PFSK-1 (cell line): ENCODE data around the gene USP44.

Experiments
- FOXP2 ChIP-seq: optimal IDR thresholded peaks from 2 replicates; pipeline ENCODE3; 2011; ENCODE audit warnings: borderline replicate concordance, control low read depth, inconsistent platforms; ENCODE audit not compliant: insufficient read depth; ENCODE audit errors: extremely low read length, extremely low read depth
- POLR2AphosphoS5 ChIP-seq: IDR thresholded peaks from 2 replicates; pipeline ENCODE4 v1.6.1; 2012; ENCODE audit warnings: low read depth, mild to moderate bottlenecking, control low read depth, low read length, moderate library complexity
- SIN3A ChIP-seq: IDR thresholded peaks from 2 replicates; pipeline ENCODE4 v1.6.1; 2012; ENCODE audit warnings: mild to moderate bottlenecking, low read length, moderate library complexity, borderline replicate concordance; ENCODE audit not compliant: insufficient read depth
- TAF1 ChIP-seq: IDR thresholded peaks from 2 replicates; pipeline ENCODE4 v1.6.1; 2012; ENCODE audit warnings: low read length, control low read depth, borderline replicate concordance; ENCODE audit not compliant: insufficient read depth
- TF ChIP-seq, protein P1 (sequence below), 2 experiments: IDR thresholded peaks; 2 replicates each; pipeline versions ENCODE4 v1.6.1 to v1.8.0; 2011 to 2012; ENCODE audit warnings: low read depth in 2 of 2, low read length in 2 of 2, control low read depth in 1 of 2, inconsistent platforms in 1 of 2, mild to moderate bottlenecking in 1 of 2, moderate library complexity in 1 of 2; ENCODE audit not compliant: insufficient read depth in 1 of 2

DNA sequence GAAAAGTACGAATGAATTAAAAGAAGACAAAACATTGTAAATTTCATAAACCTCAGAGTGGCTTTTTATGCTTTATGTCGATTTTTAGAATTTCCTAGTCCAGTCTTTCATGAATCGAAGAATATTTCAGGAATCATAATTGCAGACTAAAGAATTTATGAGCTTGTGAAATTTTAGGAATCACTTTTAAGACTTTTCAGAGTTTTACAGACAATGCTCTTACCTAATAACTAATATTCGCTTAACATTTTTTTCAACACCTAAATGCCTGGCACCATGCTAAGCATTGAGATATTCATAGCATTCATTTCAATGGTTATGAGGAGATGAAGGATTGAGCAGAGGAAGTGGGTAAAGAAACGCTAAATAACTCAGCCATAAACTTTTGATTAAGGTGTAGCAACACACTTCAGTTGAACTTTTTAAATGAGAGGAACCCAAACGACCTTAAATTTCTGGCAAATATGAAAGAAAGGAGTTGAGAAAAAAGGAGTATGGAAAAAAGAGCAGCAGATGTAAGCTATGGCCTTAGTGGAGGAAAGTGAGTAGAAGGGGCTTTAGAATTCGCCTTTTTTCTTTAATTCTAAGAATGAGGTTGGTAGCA is 739 bp upstream of the USP44 start:
- TF ChIP-seq FOXP2 (no peak), TAF1 (no peak), POLR2AphosphoS5 (no peak), SIN3A (no peak)
- TF ChIP-seq, protein P1, sequence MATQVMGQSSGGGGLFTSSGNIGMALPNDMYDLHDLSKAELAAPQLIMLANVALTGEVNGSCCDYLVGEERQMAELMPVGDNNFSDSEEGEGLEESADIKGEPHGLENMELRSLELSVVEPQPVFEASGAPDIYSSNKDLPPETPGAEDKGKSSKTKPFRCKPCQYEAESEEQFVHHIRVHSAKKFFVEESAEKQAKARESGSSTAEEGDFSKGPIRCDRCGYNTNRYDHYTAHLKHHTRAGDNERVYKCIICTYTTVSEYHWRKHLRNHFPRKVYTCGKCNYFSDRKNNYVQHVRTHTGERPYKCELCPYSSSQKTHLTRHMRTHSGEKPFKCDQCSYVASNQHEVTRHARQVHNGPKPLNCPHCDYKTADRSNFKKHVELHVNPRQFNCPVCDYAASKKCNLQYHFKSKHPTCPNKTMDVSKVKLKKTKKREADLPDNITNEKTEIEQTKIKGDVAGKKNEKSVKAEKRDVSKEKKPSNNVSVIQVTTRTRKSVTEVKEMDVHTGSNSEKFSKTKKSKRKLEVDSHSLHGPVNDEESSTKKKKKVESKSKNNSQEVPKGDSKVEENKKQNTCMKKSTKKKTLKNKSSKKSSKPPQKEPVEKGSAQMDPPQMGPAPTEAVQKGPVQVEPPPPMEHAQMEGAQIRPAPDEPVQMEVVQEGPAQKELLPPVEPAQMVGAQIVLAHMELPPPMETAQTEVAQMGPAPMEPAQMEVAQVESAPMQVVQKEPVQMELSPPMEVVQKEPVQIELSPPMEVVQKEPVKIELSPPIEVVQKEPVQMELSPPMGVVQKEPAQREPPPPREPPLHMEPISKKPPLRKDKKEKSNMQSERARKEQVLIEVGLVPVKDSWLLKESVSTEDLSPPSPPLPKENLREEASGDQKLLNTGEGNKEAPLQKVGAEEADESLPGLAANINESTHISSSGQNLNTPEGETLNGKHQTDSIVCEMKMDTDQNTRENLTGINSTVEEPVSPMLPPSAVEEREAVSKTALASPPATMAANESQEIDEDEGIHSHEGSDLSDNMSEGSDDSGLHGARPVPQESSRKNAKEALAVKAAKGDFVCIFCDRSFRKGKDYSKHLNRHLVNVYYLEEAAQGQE (IDR thresholded peaks at IDR 0.05; ENCODE audit: insufficient read depth in 1 of 2, low read depth in 2 of 2, low read length in 2 of 2): no peak
